OCI-LY1 (cell line): ENCODE data around the gene TTC28.

ENCODE experiments used
- H2AFZ ChIP-seq: fragments of 200-600 bp; sonication (generic), shearing (Covaris generic); 2 replicates; pipeline ENCODE4 v1.6.0; 2014; ENCODE audit warnings: antibody characterized with exemption, mild to moderate bottlenecking, low read length
- H3F3A ChIP-seq: fragments of 200-600 bp; sonication (generic), shearing (Covaris generic); 2 replicates; pipeline ENCODE4 v1.6.0; 2014; ENCODE audit warnings: mild to moderate bottlenecking, antibody characterized with exemption, low read length, moderate library complexity; ENCODE audit not compliant: insufficient read depth
- H3K27ac ChIP-seq: fragments of 200-600 bp; sonication (generic); 2 replicates; pipeline ENCODE4 v1.5.1; 2014; ENCODE audit warnings: low read length, mixed run types, mild to moderate bottlenecking, low read depth; ENCODE audit not compliant: poor library complexity, severe bottlenecking
- H3K27me3 ChIP-seq: fragments of 200-600 bp; sonication (generic); 2 replicates; pipeline ENCODE4 v1.6.0; 2014; ENCODE audit warnings: antibody characterized with exemption, mild to moderate bottlenecking, low read length, moderate library complexity; ENCODE audit not compliant: insufficient read depth
- H3K36me3 ChIP-seq: fragments of 200-600 bp; sonication (generic); 2 replicates; pipeline ENCODE4 v1.6.1; 2014; ENCODE audit warnings: mild to moderate bottlenecking, antibody characterized with exemption, low read length, moderate library complexity, mixed read lengths; ENCODE audit not compliant: insufficient read depth
- H3K4me1 ChIP-seq: fragments of 200-600 bp; sonication (generic); 2 replicates; pipeline ENCODE4 v1.5.1; 2014; ENCODE audit warnings: mild to moderate bottlenecking, low read length, moderate library complexity; ENCODE audit not compliant: insufficient read depth, severe bottlenecking
- H3K4me2 ChIP-seq: fragments of 200-600 bp; sonication (generic), shearing (Covaris generic); 2 replicates; pipeline ENCODE4 v1.6.1; 2014; ENCODE audit warnings: low read length
- H3K4me3 ChIP-seq: fragments of 200-600 bp; sonication (generic); 2 replicates; pipeline ENCODE4 v1.5.1; 2014; ENCODE audit warnings: low read length, low read depth, mild to moderate bottlenecking, mixed read lengths; ENCODE audit not compliant: poor library complexity, severe bottlenecking
- H3K79me2 ChIP-seq: fragments of 200-600 bp; shearing (Covaris generic); 2 replicates; pipeline ENCODE4 v1.6.1; 2016; ENCODE audit warnings: mixed run types, low read length, mixed read lengths; ENCODE audit not compliant: insufficient read depth
- H3K9ac ChIP-seq: fragments of 200-600 bp; sonication (generic), shearing (Covaris generic); 2 replicates; pipeline ENCODE4 v1.6.1; 2014; ENCODE audit warnings: mild to moderate bottlenecking, low read length, mixed read lengths
- H3K9me2 ChIP-seq: fragments of 200-600 bp; sonication (generic), shearing (Covaris generic); 2 replicates; pipeline ENCODE4 v1.6.1; 2014; ENCODE audit warnings: low read depth, mild to moderate bottlenecking, low read length, mixed read lengths
- H3K9me3 ChIP-seq: fragments of 200-600 bp; shearing (Covaris generic); 2 replicates; pipeline ENCODE4 v1.6.1; 2014; ENCODE audit warnings: low read length, mixed read lengths
- H4K20me1 ChIP-seq: fragments of 200-600 bp; sonication (generic), shearing (Covaris generic); 2 replicates; pipeline ENCODE4 v1.6.0; 2016; ENCODE audit warnings: mild to moderate bottlenecking, low read length; ENCODE audit not compliant: insufficient read depth
- CTCF ChIP-seq: fragments of 200-600 bp; sonication (generic), shearing (Covaris generic); IDR thresholded peaks from 2 replicates; pipeline ENCODE4 v1.5.1; 2017; ENCODE audit warnings: mild to moderate bottlenecking, antibody characterized with exemption, low read length, moderate library complexity, mixed read lengths
- EZH2 ChIP-seq: fragments of 200-600 bp; sonication (generic), shearing (Covaris generic); IDR thresholded peaks from 2 replicates; pipeline ENCODE4 v1.8.0; 2017; ENCODE audit warnings: borderline replicate concordance, mixed run types, mild to moderate bottlenecking, antibody characterized with exemption, low read length, moderate library complexity, mixed read lengths

The TTC28 gene

DNA sequence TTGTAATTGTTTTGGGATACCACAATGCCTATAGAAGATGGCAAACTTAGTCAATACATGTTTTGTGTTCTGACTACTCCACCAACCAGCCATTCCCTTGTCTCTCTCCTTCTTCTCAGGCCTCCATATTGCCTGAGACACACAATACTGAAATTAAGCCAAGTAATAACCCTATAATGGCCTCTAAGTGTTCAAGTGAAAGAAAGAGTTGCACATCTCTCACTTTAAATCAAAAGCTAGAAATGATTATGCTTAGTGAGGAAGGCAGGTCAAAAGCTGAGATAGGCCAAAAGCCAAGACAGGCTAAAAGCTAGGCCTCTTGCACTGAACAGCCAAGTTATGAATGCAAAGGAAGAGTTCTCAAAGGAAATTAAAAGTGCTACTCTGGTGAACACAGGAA, 318.7 kb downstream of the TTC28 start:
- H3K79me2 ChIP-seq: no peaks in the 10 kb centered on the region
- H3K4me2 ChIP-seq: no peak overlapping the region

DNA sequence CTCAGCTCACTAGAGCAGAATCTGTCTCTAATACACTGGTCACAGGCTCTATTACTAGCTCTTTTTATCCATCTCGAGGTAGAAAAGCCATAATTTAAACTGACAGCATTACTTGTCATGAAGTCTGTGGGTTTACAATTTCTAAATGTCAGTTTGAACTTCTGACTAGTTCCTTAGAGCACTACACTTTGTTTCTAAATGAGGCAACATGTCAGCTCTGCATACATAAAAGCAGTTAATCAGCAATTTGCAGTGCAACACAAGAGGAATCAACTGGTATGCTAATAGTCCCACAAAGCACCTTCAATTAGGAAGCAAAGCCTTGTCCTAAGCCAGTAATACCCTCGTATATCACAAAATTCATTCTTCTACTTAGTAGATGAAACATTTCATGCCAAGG, 321.3 kb downstream of the TTC28 start:
- Histone ChIP-seq H3K79me2 (no peaks in the 10 kb centered on the region), H4K20me1 (no peaks in the 10 kb centered on the region), H3K4me3 (no peak overlapping the region)

More for the DNA sequence above, 318.7 kb downstream of the TTC28 start:
- Histone ChIP-seq H3K4me1 (no peaks in the 10 kb centered on the region), H3F3A (no peaks in the 10 kb centered on the region), H3K36me3 (no peaks in the 10 kb centered on the region), H3K9me2 (no peaks in the 10 kb centered on the region), H3K4me3 (no peak overlapping the region), H3K9me3 (no peaks in the 10 kb centered on the region), H4K20me1 (no peaks in the 10 kb centered on the region), H3K9ac (no peak overlapping the region), H3K27me3 (no peaks in the 10 kb centered on the region), H2AFZ (no peak overlapping the region), H3K27ac (no peak overlapping the region)
- TF ChIP-seq EZH2 (no peak), CTCF (no peak)

DNA sequence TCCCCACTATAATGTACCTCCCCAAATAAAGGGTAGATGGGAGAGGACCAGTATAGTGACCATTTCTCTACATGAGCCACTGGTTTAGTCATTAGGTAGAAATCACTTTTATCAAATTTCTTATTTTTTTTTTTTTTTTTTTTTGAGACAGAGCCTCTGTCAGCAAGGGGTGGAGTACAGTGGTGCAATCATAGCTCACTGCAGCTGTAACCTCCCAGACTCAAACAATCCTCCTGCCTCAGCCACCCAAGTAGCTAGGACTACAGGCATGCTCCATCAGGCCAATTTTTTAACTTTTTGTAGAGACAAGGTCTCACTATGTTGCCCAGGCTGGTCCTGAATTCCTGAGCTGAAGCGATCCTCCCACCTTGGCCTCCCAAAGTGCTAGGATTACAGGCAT, 322.4 kb downstream of the TTC28 start:
- Histone ChIP-seq H3K9me2 (no peaks in the 10 kb centered on the region), H3K4me1 (no peaks in the 10 kb centered on the region), H3K9ac (no peak overlapping the region), H3K27ac (no peak overlapping the region), H3F3A (no peaks in the 10 kb centered on the region), H3K4me3 (no peak overlapping the region), H2AFZ (no peak overlapping the region), H3K36me3 (no peaks in the 10 kb centered on the region), H3K79me2 (no peaks in the 10 kb centered on the region), H3K27me3 (no peaks in the 10 kb centered on the region), H3K9me3 (no peaks in the 10 kb centered on the region), H4K20me1 (no peaks in the 10 kb centered on the region), H3K4me2 (no peak overlapping the region)
- TF ChIP-seq CTCF (no peak), EZH2 (no peak)

More for the DNA sequence above, 321.3 kb downstream of the TTC28 start:
- H2AFZ ChIP-seq: no peak overlapping the region
- no peaks in the 10 kb centered on the region for H3K4me1 ChIP-seq
- H3K27ac ChIP-seq: no peak overlapping the region
- TF ChIP-seq EZH2 (no peak), CTCF (no peak)
- no peaks in the 10 kb centered on the region for H3K9me2 ChIP-seq
- no peaks in the 10 kb centered on the region for H3K36me3 ChIP-seq
- H3K27me3 ChIP-seq: no peaks in the 10 kb centered on the region
- no peak overlapping the region for H3K9ac ChIP-seq
- H3K4me2 ChIP-seq: no peak overlapping the region
- H3F3A ChIP-seq: no peaks in the 10 kb centered on the region
- no peaks in the 10 kb centered on the region for H3K9me3 ChIP-seq
